Stromal cell of bone marrow (primary cell): ENCODE results near the gene C16orf86.

Experiments used
- DNase-seq: peaks from one replicate; pipeline ENCODE4 v3.0.0-alpha.2; 2012; ENCODE audit warnings: low read depth

The C16orf86 gene

GRCh38 chr16:67666559-67667452 lies at the start of gene C16orf86, which contains the start of gene ENKD1:
Gene C16orf86 (plus strand): TSS chr16:67666814. CDS start chr16:67666971, 157 bp downstream.
Gene ENKD1 (minus strand): TSS chr16:67666750. CDS start chr16:67666442, 308 bp downstream.
- peak; percentile 55 for DNase-seq

- no peak for DNase-seq
Measured at GRCh38 chr16:67628216-67628615, 38.4 kb upstream of the C16orf86 start.

- DNase-seq, result no peak
Measured at GRCh38 chr16:67632415-67633172, 34.0 kb upstream of the C16orf86 start.

- DNase-seq, result no peak
Measured at GRCh38 chr16:67636713-67637112, 29.9 kb upstream of the C16orf86 start.

GRCh38 chr16:67637625-67638024 lies 29.0 kb upstream of the C16orf86 start:
- no peak for DNase-seq

- DNase-seq, result peak; percentile 22
Measured at GRCh38 chr16:67641779-67642708, 24.6 kb upstream of the C16orf86 start.

GRCh38 chr16:67644038-67644437 lies 22.6 kb upstream of the C16orf86 start:
- DNase-seq, result no peak

- no peak for DNase-seq
Measured at GRCh38 chr16:67645397-67646121, 21.1 kb upstream of the C16orf86 start.

- DNase-seq, result no peak
Measured at GRCh38 chr16:67647111-67647651, 19.4 kb upstream of the C16orf86 start.

GRCh38 chr16:67647681-67648080 lies 18.9 kb upstream of the C16orf86 start:
- no peak for DNase-seq

GRCh38 chr16:67648088-67648763 lies 18.4 kb upstream of the C16orf86 start:
- DNase-seq, result no peak

GRCh38 chr16:67648764-67649407 lies 17.7 kb upstream of the C16orf86 start:
- DNase-seq, result no peak

GRCh38 chr16:67649494-67649931 lies 17.1 kb upstream of the C16orf86 start:
- no peak for DNase-seq

GRCh38 chr16:67650023-67650422 lies 16.6 kb upstream of the C16orf86 start:
- DNase-seq, result no peak

- DNase-seq, result no peak
Measured at GRCh38 chr16:67651039-67651438, 15.6 kb upstream of the C16orf86 start.

- no peak for DNase-seq
Measured at GRCh38 chr16:67651847-67652246, 14.8 kb upstream of the C16orf86 start.

- DNase-seq, result no peak
Measured at GRCh38 chr16:67652578-67653127, 14.0 kb upstream of the C16orf86 start.

GRCh38 chr16:67653128-67653788 lies 13.4 kb upstream of the C16orf86 start:
- DNase-seq, result no peak
